Activated CD8-positive, alpha-beta memory T cell treated with anti-CD3 and anti-CD28 coated beads, Interleukin-2, amount 50 U/mL, for 4 hours (primary cell): ENCODE measurements around the gene IL32.

Experiments
- DNase-seq: peaks from one replicate; pipeline ENCODE4 v3.0.0-alpha.2; 2020

IL32 gene, protein sequence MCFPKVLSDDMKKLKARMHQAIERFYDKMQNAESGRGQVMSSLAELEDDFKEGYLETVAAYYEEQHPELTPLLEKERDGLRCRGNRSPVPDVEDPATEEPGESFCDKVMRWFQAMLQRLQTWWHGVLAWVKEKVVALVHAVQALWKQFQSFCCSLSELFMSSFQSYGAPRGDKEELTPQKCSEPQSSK

DNA sequence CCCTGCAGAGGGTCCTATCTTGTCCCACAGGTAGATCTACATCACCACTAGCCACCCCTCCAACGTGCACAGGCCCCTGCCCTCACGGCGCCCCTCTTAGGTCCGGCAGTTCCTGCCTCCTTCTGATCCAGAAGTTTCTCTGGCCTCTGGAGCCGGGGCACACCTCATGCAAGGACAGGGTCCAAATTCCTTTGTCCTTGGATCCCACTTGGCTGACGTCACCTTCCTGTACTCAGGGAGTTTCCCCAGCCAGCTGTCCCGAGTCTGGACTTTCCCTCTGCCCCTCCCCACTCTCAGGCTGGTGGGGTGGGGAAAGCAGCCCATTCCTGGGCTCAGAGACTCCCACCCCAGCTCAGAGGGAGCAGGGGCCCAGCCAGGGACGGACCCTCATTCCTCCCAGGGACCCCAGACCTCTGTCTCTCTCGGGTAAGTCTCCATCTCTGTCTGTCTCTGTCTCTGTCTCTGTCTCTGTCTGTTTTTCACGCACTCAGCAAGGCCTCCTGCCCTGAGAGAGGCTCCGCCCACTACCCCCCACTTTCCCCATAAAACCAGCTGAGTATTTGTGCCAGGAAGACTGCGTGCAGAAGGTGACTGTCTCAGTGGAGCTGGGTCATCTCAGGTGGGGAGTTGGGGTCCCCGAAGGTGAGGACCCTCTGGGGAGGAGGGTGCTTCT is at the start of gene IL32:
Gene IL32 (plus strand): TSS at position 572 of the 673 bp plus-strand sequence. CDS start 172 bp downstream, outside the sequence.
- peak; percentile 72 for DNase-seq

DNA sequence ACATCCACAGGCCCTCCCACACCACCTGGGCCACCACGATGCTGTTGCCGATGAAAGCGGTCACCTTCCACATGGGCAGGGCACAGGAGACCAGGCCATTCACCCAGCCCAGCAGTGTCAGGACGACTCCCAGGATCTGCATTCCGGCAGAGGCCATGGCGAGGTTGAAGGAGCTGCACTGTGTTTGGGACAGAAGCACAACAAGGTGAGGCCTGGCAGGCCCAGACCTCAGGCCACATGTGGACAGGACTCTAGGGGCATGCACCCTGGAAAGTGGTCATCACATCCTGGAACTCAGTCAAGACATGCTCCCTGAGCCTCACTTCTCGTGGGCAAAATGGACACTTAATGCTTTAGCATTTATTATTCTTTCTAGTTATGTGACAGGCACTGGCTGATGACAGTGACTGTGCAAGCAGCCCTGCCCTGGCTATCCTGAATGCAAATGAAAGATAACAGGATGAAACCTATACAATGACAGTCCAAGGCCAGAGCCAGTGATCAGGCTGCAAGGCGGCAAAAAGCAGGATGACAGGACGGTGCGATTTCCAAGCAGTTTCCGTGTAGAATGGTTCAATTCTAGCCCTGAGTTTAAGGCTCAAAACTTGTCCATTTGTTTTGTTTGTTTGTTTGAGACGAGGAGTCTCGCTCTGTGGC is 49.4 kb upstream of the IL32 start:
- DNase-seq, result no peak

DNA sequence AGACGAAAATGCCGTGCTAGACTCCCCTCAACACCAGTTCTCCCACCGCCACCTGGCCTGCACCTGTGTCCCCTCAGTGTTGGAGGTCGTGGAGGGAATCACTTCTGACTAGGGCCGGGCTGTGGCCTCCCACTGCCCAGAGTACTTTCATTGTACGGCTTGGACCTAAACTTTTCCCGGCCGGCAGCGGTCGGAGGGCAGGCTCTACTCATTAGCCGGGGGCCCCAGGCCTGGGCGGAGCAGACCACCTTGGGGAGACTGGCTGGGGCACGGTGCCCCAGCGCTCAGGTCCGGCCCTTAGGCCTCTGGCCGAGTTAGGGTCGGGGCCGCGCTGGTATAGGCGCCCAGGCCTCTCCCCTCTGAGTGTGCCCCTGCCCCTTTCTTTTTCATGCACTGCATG is 48.1 kb upstream of the IL32 start:
- DNase-seq, result no peak

DNA sequence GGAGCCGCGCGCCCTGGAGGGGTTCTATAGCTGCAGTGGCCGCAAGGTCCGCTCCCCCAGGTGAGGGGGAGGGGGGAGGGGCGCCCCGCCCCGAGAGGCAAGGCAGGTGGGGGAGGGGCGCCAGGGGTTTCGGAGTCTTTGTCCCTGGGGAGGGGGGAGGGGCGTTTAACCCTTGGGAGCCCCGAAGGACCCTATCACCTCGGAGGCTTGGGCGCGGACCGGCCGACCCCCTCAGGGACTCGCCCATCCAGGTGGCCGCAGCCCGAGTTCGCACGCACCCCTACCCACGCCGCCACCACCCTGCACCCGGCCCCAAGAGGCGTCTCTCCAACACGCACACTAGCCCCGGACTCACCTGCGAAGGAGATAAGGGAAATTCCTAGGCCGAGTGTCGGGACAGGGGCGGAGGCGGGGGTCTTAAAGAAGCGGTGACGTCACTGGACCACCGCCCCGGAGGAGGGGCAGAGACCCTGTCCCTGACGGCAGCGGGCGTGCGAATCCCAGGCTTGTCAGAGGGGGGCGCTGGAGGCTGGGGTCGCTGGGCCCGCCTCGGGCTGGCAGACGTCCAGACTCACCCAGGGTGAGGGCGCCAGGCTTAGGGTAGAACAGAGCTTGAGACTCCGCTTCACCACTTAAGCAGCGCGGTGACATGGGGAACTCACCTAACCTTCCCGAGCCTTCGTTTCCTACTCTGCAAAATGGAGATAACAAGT is 47.5 kb upstream of the IL32 start, which contains the start of gene CLDN6:
Gene CLDN6 (minus strand): TSS at position 390 of the 713 bp plus-strand sequence. CDS start 2,162 bp downstream, outside the sequence.
- no peak for DNase-seq

DNA sequence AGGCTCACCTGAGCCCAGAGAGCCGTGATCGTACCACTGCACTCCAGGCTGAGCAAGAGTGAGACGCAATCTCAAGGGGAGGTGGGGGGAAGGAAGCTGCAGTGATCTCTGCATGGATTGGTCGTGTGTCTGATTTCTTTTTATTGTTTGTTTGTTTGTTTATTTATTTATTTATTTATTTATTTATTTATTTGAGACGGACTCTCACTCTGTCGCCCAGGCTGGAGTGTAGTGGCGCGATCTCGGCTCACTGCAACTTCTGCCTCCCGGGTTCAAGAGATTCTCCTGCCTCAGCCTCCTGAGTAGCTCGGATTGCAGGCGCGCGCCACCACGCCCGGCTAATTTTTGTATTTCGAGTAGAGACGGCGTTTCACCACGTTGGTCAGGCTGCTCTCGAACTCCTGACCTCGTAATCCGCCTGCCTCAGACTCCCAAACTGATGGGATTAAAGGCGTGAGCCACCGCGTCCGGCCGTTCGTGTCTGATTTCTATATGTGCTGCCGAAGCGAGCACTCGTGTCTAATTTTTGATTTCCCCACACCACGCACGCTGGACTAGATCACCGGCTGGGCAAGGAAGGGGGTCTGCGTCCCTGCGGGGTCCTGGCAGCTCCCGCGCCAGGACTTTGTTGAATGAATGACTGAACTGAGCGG is 45.7 kb upstream of the IL32 start:
- DNase-seq, result no peak

DNA sequence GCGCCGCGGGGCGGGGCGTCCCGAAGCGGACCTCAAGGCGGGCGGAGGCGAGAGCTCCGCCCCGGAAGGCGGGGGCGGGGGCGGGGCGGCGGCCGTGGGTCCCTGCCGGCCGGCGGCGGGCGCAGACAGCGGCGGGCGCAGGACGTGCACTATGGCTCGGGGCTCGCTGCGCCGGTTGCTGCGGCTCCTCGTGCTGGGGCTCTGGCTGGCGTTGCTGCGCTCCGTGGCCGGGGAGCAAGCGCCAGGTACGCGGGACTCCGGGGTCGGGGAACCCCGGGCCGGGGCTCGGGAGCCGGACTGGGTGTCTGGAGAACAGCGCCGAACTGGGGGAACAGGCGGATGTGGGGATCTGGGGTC is 45.2 kb upstream of the IL32 start, which contains the start of gene TNFRSF12A:
Gene TNFRSF12A (plus strand): TSS at position 122 of the 357 bp plus-strand sequence. CDS start 30 bp downstream, at position 152.
- DNase-seq, result peak; percentile 66

DNA sequence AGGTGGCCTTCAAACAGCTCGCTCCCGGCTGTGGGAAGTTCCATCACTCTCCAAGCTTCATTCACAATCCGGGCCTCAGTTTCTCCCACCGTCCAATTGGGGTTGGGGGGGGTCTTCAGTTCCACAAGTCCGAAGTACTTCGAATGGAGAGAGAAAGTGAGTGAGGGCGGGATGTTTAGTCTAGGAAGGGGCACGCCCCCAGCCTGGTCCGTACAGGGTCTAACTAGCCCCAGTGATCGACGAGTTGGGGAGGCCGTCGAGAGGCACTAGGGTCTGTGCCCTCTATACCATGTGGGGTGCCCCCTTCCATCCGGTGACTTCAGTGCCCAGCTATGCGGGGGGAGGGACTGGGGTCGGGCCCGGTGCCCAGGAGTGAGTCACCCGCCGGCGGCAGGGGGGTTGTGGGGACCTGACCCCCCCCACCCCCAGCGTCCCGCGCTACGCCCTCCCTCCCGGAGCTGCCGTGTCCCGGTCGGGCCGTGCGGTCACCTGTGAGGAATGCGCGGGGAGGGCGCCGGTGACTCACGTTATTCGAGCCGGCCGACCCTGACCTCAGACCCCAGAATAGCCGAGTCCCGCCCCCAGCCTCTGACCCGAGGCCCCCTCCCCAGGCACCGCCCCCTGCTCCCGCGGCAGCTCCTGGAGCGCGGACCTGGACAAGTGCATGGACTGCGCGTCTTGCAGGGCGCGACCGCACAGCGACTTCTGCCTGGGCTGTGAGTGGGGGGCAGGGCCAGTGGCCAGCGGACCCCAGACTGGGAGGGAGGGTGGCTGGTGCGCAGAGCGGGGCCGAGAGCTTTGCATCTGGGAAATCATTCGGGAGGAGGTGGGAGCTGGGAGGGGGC is 44.6 kb upstream of the IL32 start:
- DNase-seq, result peak; percentile 79

DNA sequence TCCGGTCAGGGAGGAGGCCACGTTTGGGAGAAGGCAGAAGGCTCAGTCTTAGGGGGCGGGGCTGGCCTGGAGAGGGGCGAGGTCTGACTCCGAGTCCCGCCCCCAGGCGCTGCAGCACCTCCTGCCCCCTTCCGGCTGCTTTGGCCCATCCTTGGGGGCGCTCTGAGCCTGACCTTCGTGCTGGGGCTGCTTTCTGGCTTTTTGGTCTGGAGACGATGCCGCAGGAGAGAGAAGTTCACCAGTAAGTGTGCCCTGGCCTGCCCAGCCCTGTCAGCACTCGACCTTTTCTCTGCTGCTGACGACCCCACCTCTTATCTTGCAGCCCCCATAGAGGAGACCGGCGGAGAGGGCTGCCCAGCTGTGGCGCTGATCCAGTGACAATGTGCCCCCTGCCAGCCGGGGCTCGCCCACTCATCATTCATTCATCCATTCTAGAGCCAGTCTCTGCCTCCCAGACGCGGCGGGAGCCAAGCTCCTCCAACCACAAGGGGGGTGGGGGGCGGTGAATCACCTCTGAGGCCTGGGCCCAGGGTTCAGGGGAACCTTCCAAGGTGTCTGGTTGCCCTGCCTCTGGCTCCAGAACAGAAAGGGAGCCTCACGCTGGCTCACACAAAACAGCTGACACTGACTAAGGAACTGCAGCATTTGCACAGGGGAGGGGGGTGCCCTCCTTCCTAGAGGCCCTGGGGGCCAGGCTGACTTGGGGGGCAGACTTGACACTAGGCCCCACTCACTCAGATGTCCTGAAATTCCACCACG is 43.8 kb upstream of the IL32 start:
- DNase-seq, result peak; percentile 90

DNA sequence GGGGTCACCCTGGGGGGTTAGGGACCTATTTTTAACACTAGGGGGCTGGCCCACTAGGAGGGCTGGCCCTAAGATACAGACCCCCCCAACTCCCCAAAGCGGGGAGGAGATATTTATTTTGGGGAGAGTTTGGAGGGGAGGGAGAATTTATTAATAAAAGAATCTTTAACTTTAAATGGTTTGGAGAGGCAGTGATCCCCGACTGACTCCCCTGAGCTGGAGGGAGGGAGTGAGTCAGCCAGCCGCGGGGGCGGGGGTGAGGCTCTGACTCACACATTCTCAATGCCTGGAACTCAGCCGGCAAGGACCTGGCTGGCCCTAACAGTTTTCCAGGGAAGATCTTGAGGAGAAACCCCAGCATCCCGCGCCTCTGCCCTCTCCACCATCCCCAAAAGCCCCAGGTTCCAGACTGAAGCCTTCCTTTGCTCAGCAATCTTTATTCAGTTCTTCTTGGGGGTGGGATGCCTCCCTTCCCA is 43.2 kb upstream of the IL32 start:
- DNase-seq, result peak; percentile 92

DNA sequence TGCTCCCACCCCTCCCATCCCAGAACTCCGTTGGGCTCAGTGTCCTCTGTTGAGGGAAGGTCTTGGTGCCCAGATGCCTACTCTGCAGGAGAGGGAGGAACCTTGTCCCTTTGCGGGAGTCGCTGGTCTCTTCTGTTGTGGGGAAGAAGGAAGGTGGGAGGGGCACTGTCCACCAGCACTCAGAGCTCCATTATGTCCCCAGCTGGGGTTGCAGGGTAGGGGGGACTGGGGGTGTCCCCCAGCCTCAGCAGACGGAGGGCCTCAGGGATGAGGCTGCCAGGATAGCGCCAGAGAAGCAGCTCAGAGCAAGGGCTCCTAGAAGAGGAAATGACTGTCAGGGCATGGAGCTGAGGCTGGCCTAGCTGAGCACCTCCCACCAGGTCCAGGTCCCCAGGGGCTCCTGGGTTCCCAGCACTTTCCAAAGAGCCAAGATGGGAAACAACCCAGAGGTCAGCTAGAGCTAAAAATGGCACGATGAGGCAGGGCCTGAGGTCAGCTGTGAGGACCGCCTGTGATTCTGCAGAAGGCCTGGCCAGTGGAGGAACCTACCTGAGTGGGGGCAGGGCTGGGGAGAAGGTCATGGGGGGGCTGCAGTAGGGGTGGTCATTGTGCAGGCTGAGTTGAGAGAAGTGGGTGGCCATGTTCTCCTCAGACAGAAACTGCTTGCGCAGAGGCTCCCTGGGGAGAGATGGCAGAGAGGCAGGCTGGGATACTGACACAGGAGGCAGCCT is 42.6 kb upstream of the IL32 start:
- no peak for DNase-seq

DNA sequence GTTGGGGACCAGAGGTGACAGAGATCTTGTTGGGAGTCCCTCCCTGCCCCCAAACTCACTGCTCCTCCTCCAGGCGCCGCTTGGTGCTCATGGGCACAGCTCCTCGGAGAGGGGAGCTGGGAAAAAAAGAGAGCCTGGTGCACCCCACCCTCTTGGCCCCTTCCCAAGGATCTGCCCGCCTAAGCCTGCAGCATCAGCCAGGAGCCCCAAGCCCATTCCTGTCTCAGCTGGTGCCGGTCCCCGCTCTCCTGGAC is 42.1 kb upstream of the IL32 start:
- DNase-seq, result no peak

DNA sequence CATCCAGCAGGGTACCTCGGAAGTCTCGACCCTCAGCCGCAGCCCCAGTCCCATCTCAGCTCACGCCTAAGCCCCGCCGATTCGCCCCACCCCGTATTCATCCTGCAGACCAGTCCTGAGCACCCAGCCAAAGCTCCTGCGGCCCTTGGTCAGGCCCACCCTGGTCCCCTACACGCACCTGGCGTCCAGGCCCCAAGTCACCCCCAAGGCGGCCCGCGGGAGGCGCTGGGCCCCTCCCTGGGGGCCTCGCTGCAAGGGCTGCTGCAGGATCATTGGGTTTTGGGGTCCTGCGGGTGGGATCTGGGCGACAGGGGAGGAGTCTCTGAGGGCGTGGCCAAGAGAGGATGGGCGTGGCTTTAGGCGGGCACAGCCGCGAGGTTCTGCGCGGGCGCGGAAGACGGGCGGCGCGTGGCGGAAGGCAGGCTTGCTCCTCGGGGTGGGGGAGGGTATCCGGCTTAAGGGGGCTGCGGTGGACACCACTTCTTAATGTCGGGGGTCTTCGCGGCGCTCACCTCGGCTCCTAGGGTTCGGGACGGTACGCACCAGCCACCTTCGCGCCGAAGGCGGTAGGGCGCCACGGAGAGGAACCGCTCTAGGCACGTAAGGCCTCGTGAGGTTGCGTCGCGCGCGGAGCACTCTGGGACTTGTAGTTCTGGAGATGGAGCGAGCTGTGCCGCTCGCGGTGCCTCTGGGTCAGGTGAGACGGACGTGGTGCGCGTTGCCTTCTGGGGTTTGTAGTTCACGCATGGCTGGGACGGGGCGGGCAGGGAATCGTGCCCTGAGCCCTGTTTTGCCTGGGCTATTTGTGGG is 41.6 kb upstream of the IL32 start, which contains the start of the genes HCFC1R1 and THOC6:
Gene HCFC1R1 (minus strand): TSS at position 274 of the 810 bp plus-strand sequence. CDS start 1 bp downstream, at position 273.
Gene THOC6 (plus strand): TSS at position 367 of the 810 bp plus-strand sequence. CDS start 292 bp downstream, at position 659.
- peak; percentile 96 for DNase-seq

DNA sequence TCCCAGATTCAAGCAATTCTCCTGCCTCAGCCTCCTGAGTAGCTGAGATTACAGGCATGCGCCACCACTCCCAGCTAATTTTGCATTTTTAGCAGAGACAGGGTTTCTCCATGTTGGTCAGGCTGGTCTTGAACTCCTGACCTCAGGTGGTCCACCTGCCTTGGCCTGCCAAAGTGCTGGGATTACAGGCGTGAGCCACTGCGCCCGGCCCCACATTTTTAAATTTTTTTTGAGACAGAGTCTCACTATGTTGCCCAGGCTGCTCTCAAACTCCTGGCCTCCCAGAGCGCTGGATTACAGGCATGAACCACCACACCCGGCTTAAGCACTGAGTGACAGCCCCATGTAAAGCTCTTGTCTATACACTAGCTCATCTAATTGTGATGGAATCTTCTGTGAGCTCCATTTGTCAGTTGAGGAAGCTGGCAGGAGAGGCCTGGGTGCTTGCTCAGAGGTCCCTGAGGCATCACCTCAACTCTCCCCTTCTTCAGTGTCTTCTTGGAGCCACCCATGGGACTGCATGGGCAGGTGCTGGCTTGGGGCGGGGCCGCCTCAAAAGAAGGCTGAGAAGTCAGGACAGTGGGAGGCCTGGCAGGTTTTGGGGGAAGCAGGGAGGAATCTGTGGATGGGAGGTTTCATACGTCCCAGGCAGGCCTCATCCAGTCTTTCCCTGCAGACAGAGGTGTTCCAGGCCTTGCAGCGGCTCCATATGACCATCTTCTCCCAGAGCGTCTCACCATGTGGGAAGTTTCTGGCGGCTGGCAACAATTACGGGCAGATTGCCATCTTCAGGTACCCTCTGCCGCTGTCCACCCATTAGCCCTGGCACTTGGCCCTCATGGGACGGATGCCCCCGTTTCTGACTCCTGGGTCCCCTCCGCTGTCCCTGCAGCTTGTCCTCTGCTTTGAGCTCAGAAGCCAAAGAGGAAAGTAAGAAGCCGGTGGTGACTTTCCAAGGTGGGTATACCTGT is 40.1 kb upstream of the IL32 start:
- DNase-seq, result no peak

DNA sequence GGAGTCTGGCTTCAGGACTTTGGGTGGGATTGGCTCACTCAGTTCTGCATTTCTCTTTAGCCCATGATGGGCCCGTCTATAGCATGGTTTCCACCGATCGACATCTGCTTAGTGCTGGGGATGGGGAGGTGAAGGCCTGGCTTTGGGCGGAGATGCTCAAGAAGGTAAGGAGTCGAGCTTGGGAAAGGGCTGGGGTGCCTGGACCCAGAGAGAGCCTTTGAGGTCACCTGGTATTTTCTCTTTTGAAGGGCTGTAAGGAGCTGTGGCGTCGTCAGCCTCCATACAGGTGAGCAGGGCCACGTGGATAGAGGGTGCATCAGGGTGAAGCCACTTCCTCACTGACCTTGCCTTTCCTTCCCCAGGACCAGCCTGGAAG is 39.4 kb upstream of the IL32 start:
- no peak for DNase-seq

DNA sequence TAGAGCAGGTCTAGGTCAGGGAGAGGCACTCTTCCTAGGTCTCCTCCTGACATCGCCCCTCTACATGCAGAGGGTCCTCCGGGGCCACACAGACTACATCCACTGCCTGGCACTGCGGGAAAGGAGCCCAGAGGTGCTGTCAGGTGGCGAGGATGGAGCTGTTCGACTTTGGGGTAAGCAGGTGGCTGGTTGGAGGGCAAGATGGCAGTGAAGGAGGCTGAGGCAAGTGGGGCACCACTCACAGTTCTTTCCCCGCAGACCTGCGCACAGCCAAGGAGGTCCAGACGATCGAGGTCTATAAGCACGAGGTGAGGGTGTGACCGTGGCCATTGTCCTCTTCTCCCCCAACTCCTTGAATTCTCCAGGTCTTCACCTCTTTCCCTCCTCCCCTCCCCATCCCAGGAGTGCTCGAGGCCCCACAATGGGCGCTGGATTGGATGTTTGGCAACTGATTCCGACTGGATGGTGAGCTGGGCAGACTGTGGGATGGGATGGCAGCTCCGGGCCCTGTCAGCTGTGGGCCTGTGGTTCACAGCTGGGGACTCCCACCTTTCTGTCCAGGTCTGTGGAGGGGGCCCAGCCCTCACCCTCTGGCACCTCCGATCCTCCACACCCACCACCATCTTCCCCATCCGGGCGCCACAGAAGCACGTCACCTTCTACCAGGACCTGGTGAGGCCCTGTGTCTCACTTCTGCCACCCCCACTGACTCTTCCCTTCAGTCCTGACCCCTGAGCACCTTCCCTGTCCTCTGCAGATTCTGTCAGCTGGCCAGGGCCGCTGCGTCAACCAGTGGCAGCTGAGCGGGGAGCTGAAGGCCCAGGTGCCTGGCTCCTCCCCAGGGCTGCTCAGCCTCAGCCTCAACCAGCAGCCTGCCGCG is 38.6 kb upstream of the IL32 start:
- no peak for DNase-seq

DNA sequence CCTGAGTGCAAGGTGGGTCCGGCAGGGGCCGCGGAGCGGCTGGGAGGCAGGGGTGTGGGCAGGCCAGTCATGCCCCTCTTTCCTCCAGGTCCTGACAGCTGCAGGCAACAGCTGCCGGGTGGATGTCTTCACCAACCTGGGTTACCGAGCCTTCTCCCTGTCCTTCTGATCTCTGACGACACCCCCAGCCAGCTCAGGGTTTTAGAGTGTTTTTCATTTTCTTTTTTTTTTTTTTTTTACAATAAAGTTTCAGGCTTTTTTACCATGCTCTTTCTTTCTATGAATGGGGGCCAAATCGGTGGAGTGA is 38.0 kb upstream of the IL32 start:
- DNase-seq, result no peak

DNA sequence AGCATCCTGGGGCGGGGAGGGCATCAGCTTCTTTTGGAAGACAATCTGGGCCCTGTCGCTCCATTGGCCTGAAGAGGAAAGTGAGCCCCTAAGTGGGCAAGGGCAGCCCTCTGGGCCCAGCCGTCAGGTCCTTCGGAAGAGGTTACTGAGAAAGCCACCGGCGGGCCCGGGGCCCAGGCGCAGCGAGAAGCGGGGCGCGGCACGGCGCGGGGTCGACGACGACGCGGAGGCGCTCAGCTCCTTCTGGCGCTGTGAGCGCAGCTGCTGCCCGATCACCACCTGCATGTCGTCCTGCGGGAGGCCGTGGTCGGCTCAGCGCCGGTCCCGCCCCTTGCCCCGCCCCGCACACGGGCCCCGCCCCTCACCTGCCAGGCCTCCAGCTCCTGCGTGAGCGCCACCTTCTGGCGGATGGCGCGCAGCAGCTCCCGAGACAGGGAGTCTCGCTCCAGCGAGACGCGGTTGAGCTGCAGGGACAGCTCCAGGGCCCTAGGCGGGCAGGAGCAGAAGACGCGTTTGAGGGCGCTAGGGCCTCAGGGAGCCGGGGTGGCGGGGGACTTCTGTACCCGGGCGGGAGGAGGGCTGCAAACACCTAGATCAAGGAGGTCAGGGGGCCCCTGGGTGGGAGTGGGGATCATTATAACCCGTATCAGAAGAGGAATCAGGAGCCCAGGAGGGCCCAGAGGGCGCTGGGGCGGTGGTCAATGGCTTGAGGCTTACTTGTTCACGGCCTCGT is 37.3 kb upstream of the IL32 start:
- DNase-seq, result peak; percentile 89
